GM19455 (cell line): Measurements from ENCODE around the gene CELF1.

Experiments used
- ATAC-seq: cut with Tn5 transposase; IDR thresholded peaks from one replicate; pipeline ENCODE4 v1.9.1; 2021; ENCODE audit not compliant: unreplicated experiment

CELF1 gene

DNA sequence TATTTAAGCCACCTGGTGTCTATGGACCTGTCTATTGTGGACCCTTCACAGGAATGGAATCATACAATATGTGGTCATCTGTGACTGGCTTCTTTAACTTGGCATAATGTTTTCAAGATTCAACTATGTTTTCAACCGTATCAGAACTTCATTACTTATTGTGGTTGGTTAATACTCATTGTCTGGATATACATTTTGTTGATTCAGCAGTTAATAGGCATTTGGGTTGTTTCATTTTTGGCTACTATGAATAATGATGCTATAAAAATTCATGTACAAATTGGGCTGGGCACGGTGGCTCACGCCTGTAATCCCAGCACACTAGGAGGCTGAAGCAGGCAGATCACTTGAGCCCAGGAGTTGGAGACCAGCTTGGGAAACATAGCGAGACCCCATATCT lies 101.5 kb downstream of the CELF1 start:
- ATAC-seq = no peak

GRCh38 chr11:47449541-47449940 lies 103.4 kb downstream of the CELF1 start:
- no peak for ATAC-seq

- no peak for ATAC-seq
These were observed 104.1 kb downstream of the CELF1 start, which contains the start of gene RAPSN for GRCh38 chr11:47448566-47449427. Gene RAPSN (minus strand): TSS chr11:47449136. CDS start chr11:47448964, 172 bp downstream.

DNA sequence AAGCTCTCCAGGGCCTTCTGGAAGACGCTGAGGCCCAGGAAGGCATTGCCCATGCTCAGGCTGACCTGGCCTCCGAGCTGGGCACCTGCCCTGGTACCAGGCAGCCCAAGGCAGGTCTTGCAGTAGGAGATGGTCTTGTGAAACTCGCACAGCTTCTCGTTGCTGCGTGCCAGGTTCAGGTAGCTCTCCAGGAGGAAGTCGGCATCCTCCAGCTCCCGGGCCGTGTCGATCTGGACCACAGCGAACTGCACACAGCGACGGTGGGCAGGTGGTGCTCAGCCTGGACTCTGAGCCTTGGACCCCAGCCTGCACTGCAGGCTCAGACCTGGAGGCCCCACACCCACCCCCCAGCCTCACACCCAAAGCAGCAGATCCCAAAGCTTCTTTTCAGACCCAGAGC lies 105.0 kb downstream of the CELF1 start:
- ATAC-seq = no peak

GRCh38 chr11:47446833-47447232 lies 106.1 kb downstream of the CELF1 start:
- no peak for ATAC-seq

DNA sequence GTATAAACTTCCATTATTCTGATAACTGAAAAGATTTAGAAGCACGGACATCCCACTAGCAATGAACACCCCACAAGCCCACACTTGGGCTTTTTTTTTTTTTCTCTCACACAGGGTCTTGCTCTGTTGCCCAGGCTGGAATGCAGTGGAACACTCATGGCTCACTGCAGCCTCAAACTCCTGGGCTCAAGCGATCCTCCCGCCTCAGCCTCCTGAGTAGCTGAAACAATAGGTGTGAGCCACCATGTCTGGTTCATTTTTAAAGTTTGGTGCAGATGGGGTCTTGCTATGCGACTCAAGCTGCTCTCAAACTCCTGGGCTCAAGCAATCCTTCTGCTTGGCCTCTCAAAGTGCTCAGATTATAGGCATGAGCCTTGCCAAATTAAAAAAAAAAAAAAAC lies 107.1 kb downstream of the CELF1 start:
- ATAC-seq = no peak

DNA sequence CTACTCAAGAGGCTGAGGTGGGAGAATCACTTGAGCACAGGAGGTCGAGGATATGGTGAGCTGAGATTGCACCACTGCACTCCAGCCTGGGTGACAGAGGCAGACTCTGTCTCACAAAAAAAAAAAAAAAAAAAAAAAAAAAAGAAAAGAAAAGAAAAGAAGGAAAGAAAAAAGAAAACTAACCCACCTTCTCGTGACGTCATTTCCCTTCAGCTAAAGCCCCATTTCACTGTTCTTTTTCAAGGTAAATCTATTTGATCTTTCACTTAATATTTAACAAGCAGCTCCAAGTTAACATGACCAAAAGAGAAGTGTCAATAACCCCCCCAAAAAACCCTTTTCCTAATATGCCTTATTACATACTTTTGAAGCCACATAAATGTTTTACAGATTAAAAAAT lies 109.1 kb downstream of the CELF1 start:
- no peak for ATAC-seq

DNA sequence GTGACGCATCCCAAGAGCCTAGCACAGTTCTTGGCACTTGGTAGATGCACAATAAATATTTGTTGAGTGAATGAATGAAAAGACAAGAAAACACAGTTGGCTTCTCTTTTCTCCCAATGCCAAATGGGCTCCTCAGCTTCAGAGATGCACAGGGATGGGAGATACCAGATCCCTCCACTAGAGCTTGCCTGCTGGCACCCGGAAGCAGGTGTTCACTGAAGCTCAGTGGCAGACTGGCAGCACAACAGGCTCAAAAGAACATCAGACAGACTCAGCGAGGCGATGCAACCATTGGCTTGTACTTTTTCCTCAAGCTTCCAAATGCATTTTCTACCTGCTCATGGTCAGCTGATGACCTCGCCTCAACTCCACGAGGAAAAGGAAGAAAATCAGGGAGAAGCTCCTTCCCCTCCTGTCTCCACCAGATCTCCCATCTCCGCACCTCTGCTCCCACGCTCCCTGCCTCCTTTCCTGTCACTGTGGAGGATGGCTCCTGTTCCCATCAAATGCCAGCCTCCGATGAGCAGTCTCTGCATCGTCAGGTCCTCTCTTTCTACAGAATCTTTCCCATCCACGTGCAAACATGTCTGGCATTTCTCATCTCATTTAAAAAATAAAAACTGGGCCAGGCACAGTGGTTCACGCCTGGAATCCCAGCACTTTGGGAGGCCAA lies 109.8 kb downstream of the CELF1 start:
- ATAC-seq = no peak

GRCh38 chr11:47442514-47442913 lies 110.4 kb downstream of the CELF1 start:
- no peak for ATAC-seq

- ATAC-seq = no peak
These were observed 111.5 kb downstream of the CELF1 start for GRCh38 chr11:47441421-47441820.

DNA sequence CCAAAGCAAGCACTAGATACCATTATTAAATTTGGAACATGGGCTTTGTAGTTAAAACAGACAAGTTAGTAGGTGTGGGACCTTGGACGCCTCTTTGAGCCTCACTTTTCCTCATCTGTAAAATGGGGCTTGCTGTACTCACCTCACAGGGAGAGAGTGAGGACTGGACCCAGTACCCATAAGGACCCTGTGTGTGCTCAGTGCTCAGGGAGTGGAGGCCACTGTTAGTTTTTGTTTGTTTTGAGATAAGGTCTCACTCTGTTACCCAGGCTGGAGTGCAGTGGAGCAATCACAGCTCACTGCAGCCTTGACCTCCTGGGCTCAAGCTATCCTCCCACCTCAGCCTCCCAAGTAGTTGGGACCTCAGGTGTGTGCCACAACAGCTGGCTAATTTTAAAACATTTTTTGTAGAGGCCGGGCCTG lies 112.9 kb downstream of the CELF1 start:
- ATAC-seq = no peak

- no peak for ATAC-seq
These were observed 114.2 kb downstream of the CELF1 start for GRCh38 chr11:47438721-47439120.

DNA sequence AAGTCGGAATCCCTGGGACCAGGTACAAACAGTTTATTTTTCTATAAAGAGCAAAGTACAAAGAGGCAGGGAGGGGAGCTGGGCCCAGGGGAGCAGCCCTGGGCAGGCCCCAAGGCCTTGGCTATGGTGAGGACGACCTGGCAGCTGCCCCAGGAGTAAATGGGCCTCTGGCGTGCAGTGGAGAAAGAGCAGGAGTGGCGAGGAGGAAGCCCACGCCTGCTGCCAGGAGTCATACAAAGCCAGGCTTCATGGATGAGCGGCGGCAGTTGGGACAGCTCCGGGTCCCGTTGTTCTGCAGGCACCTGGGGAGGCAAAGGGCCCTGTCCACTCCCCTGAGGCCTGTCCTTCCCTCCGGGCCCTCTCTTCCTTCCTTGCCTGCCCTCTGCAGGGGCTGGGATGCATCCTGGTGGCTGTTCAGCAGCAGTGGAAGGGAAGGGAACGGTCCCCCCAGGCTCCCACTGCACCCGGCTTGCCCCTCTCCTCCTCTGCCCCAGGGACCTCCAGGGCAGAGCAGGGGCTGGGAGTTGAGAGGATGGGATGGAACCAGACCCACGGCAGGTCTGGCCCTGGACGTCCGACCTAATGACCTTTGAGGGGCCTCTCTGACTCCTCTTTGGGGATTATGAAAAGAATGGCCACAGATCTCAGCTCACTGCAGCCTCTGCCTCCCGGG lies 115.0 kb downstream of the CELF1 start:
- no peak for ATAC-seq

GRCh38 chr11:47437218-47437745 lies 115.7 kb downstream of the CELF1 start:
- no peak for ATAC-seq

DNA sequence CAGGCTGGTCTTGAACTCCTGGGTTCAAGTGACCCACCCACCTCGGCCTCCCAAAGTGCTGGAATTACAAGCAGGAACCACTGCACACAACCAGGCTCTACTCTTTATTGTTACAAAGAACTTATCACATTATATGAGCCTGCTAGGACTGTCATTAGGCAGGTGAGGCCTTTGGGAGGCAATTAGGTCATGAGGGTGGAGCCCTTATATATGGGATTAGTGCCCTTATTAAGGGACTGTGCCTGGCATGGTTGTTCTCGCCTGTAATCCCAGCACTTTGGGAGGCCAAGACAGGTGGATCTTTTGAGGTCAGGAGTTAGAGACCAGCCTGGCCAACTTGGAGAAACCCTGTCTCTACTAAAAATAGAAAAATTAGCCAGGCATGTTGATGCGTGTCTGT lies 116.2 kb downstream of the CELF1 start:
- no peak for ATAC-seq

- no peak for ATAC-seq
These were observed 117.2 kb downstream of the CELF1 start for GRCh38 chr11:47435687-47436086.

- no peak for ATAC-seq
These were observed 118.7 kb downstream of the CELF1 start for GRCh38 chr11:47434011-47434786.

- no peak for ATAC-seq
These were observed 119.8 kb downstream of the CELF1 start for GRCh38 chr11:47433157-47433556.

- no peak for ATAC-seq
These were observed 121.4 kb downstream of the CELF1 start for GRCh38 chr11:47431356-47432083.

DNA sequence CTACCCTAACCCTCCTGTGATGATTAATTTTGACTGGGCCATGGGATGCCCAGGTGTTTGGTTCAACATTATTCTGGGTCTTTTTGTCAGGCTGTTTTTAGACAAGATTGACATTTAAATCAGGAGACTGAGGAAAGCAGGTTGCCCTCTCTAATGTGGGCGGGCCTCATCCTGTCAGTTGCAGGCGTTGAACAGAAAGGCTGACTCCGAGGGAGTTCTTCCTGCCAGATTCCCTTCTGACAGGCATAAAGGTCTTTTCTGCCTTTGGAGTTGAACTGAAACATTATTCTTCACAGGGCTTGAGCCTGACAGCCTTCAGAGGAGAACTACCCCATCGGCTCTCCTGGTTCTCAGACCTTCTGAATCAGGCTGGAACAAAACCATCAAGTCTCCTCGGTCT lies 122.4 kb downstream of the CELF1 start:
- no peak for ATAC-seq
